Endothelial cell of umbilical vein (primary cell): ENCODE measurements around the gene GALNT2. TPM values are rescaled to one million over a fixed set of nuclear protein-coding genes. Genes with fewer than 3 reads are reported as not detected.

Experiments used
- BruUV-seq: library from RNA; stranded (reverse); fragments of 400-500 nt; replicated peaks from 2 replicates; lab custom pipeline; 2021; lab: Mats Ljungman, UMichigan
- CTCF ChIA-PET: fragments of 300-600, 350-600 bp; sonication (Branson Sonifier 250); formaldehyde crosslinking; loops from one replicate; lab custom pipeline; 2021; ENCODE audit warnings: antibody characterized with exemption, inconsistent platforms; lab: Charles Lee
- POLR2A ChIA-PET: fragments of 300-600, 350-600 bp; sonication (Branson Sonifier 250); formaldehyde crosslinking; loops from one replicate; lab custom pipeline; 2021; ENCODE audit warnings: antibody characterized with exemption, inconsistent platforms; lab: Charles Lee
- DNase-seq: peaks from one replicate; pipeline ENCODE4 v3.0.0-alpha.2; 2011; ENCODE audit warnings: low read depth, low spot score
- FAIRE-seq: peaks from 2 replicates; lab custom pipeline; 2011; peaks lifted over from hg19 to GRCh38; lab: Jason Lieb, UNC
- H2AFZ ChIP-seq: 2 replicates; pipeline ENCODE4 v1.6.0; 2012; ENCODE audit warnings: low read depth, low read length, control low read depth, inconsistent platforms
- H3K27ac ChIP-seq: 2 replicates; pipeline ENCODE4 v1.5.1; 2011; ENCODE audit warnings: low read depth, mild to moderate bottlenecking, control low read depth, low read length, moderate library complexity; ENCODE audit not compliant: insufficient read depth
- H3K27me3 ChIP-seq, 2 experiments: 2 replicates each; pipeline versions ENCODE4 v1.6.0 to v1.6.1; 2011; ENCODE audit warnings: low read length in 2 of 2, mixed read lengths in 1 of 2; ENCODE audit not compliant: control insufficient read depth in 2 of 2, insufficient read depth in 2 of 2
- H3K36me3 ChIP-seq, 2 experiments: 2 replicates in 1 of 2; 3 replicates in 1 of 2; pipeline ENCODE4 v1.5.1; 2011; ENCODE audit warnings: low read length in 2 of 2, mild to moderate bottlenecking in 1 of 2, moderate library complexity in 1 of 2; ENCODE audit not compliant: control insufficient read depth in 2 of 2, insufficient read depth in 2 of 2; ENCODE audit errors: extremely low read depth in 1 of 2
- H3K4me1 ChIP-seq: 3 replicates; pipeline ENCODE4 v1.5.1; 2011; ENCODE audit warnings: mild to moderate bottlenecking, low read length; ENCODE audit not compliant: control insufficient read depth, insufficient read depth; ENCODE audit errors: extremely low read depth
- H3K4me2 ChIP-seq: 2 replicates; pipeline ENCODE4 v1.6.1; 2011; ENCODE audit warnings: low read length, control low read depth, mixed read lengths; ENCODE audit not compliant: insufficient read depth
- H3K4me3 ChIP-seq, 3 experiments: fragments of 200-600 bp in 1 of 3; sonication (generic), shearing (Covaris generic) in 1 of 3; replicated peaks in 1 of 3; 2 replicates each; pipeline ENCODE4 v1.5.1; 2011 to 2016; ENCODE audit warnings: control low read depth in 3 of 3, low read length in 3 of 3, mild to moderate bottlenecking in 2 of 3, inconsistent platforms in 1 of 3, low read depth in 1 of 3, moderate library complexity in 1 of 3; ENCODE audit not compliant: insufficient read depth in 1 of 3
- H3K79me2 ChIP-seq: 2 replicates; pipeline ENCODE4 v1.6.0; 2012; ENCODE audit warnings: low read length, inconsistent platforms; ENCODE audit not compliant: control insufficient read depth, insufficient read depth
- H3K9ac ChIP-seq: replicated peaks from 2 replicates; pipeline ENCODE3; 2011; ENCODE audit warnings: low read length, control low read depth; ENCODE audit not compliant: insufficient read depth; ENCODE audit errors: extremely low read depth
- H3K9me1 ChIP-seq: replicated peaks from 3 replicates; pipeline ENCODE4 v1.6.0; 2011; ENCODE audit warnings: mild to moderate bottlenecking, low read length; ENCODE audit not compliant: control insufficient read depth, insufficient read depth; ENCODE audit errors: extremely low read depth
- H3K9me3 ChIP-seq: replicated peaks from 2 replicates; pipeline ENCODE4 v1.5.1; 2012; ENCODE audit warnings: low read length, inconsistent platforms; ENCODE audit not compliant: control insufficient read depth, insufficient read depth
- H4K20me1 ChIP-seq: replicated peaks from 2 replicates; pipeline ENCODE3; 2011; ENCODE audit warnings: mild to moderate bottlenecking, low read length; ENCODE audit not compliant: control insufficient read depth, insufficient read depth; ENCODE audit errors: extremely low read depth
- EZH2 ChIP-seq: IDR thresholded peaks from 2 replicates; pipeline ENCODE4 v1.6.1; 2012; ENCODE audit warnings: borderline replicate concordance, low read depth, mild to moderate bottlenecking, moderate library complexity, low read length, inconsistent platforms; ENCODE audit not compliant: severe bottlenecking
- FOS ChIP-seq: IDR thresholded peaks from 2 replicates; pipeline ENCODE4 v1.6.1; 2011; ENCODE audit warnings: mild to moderate bottlenecking, low read length, moderate library complexity, borderline replicate concordance; ENCODE audit not compliant: insufficient read depth
- GATA2 ChIP-seq: IDR thresholded peaks from 2 replicates; pipeline ENCODE4 v1.7.0; 2011; ENCODE audit warnings: low read depth, mild to moderate bottlenecking, moderate library complexity, mixed read lengths, low read length; ENCODE audit not compliant: insufficient read length, insufficient read depth
- JUN ChIP-seq: IDR thresholded peaks from 2 replicates; pipeline ENCODE4 v1.6.1; 2011; ENCODE audit warnings: borderline replicate concordance, low read depth; ENCODE audit not compliant: insufficient read length, insufficient read depth
- MAX ChIP-seq: IDR thresholded peaks from 2 replicates; pipeline ENCODE4 v1.6.1; 2011; ENCODE audit not compliant: insufficient read depth, insufficient read length
- MYC ChIP-seq: IDR thresholded peaks from one replicate; pipeline ENCODE4 v1.6.1; 2011; ENCODE audit warnings: mild to moderate bottlenecking, low read depth, low read length
- POLR2A ChIP-seq: IDR thresholded peaks from 2 replicates; pipeline ENCODE4 v1.6.1; 2012; ENCODE audit warnings: low read depth, mild to moderate bottlenecking, control low read depth, low read length
- POLR2AphosphoS5 ChIP-seq: IDR thresholded peaks from 2 replicates; pipeline ENCODE4 v1.6.1; 2012; ENCODE audit warnings: low read depth, mild to moderate bottlenecking, control low read depth, low read length, moderate library complexity; ENCODE audit not compliant: insufficient read depth
- dilution Hi-C: fragments of 300-500 bp; cut with MboI; formaldehyde crosslinking; loops from one replicate; pipeline ENCODE4 v1.15.0; 2019; ENCODE audit warnings: low sequenced_read_pairs; ENCODE audit not compliant: extremely low pct_ligation_motif_present
- intact Hi-C: fragments of 100-400 bp; cut with micrococcal nuclease; formaldehyde crosslinking; loops from one replicate; pipeline ENCODE4 v1.10.0; 2022
- polyA plus RNA-seq, 4 experiments: library from polyadenylated mRNA; depleted of rRNA in 3 of 4; stranded (reverse) in 3 of 4; unstranded in 1 of 4; fragments of >200 nt; gene quantifications; 2 replicates each; pipeline versions ENCODE4 v1.2.1 to v1.2.3, GENCODE V29; 2011 to 2012; ENCODE audit warnings: missing spikeins in 1 of 4
- total RNA-seq: library from RNA; stranded (reverse); gene quantifications from 2 replicates; pipeline ENCODE4 v1.2.3, GENCODE V29; 2021
- TF ChIP-seq, protein P1 (sequence below), 2 donors: IDR thresholded peaks; 1 replicate in 1 of 2; 2 replicates in 1 of 2; pipeline ENCODE4 v1.5.1; 2011; ENCODE audit warnings: low read length in 2 of 2, mild to moderate bottlenecking in 2 of 2, moderate library complexity in 2 of 2, control low read depth in 1 of 2, inconsistent platforms in 1 of 2, low read depth in 1 of 2; ENCODE audit not compliant: insufficient read depth in 1 of 2; ENCODE audit errors: extremely low read depth in 1 of 2

GALNT2 gene
- total and polyA plus RNA-seq, 2 donors (not counting 3 experiments of a cell fraction or from before 2014, with no cell fraction given) = 56.3 to 77.5 TPM

- no TSS peak for BruUV-seq
- Histone ChIP-seq H3K9me1 (no peaks in the 10 kb centered on the region), H3K27ac (no peak overlapping the region), H3K36me3 (peaks cover 0 to 13% of the 10 kb centered on the region in 2 experiments), H3K4me1 (no peaks in the 10 kb centered on the region), H2AFZ (no peak overlapping the region), H3K4me3 (no peak overlapping the region), H4K20me1 (no peaks in the 10 kb centered on the region), H3K27me3 (no peaks in the 10 kb centered on the region), H3K4me2 (no peak overlapping the region), H3K9me3 (no peaks in the 10 kb centered on the region), H3K9ac (no peak overlapping the region), H3K79me2 (no peaks in the 10 kb centered on the region)
- no peak for DNase-seq
- no peak for FAIRE-seq
- ChIA-PET CTCF (interaction anchor here (1.3 kb wide), 1 partner anchor 9 kb away, joined by 3 read pairs; no protein-coding TSS in a partner anchor), POLR2A (no interaction called here)
- TF ChIP-seq, protein P1, sequence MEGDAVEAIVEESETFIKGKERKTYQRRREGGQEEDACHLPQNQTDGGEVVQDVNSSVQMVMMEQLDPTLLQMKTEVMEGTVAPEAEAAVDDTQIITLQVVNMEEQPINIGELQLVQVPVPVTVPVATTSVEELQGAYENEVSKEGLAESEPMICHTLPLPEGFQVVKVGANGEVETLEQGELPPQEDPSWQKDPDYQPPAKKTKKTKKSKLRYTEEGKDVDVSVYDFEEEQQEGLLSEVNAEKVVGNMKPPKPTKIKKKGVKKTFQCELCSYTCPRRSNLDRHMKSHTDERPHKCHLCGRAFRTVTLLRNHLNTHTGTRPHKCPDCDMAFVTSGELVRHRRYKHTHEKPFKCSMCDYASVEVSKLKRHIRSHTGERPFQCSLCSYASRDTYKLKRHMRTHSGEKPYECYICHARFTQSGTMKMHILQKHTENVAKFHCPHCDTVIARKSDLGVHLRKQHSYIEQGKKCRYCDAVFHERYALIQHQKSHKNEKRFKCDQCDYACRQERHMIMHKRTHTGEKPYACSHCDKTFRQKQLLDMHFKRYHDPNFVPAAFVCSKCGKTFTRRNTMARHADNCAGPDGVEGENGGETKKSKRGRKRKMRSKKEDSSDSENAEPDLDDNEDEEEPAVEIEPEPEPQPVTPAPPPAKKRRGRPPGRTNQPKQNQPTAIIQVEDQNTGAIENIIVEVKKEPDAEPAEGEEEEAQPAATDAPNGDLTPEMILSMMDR (IDR thresholded peaks at IDR 0.05; ENCODE audit: extremely low read depth in 1 of 2, insufficient read depth in 1 of 2, low read depth in 1 of 2, low read length in 2 of 2) = no peak
- TF ChIP-seq POLR2A (no peak), JUN (no peak), MYC (no peak), MAX (no peak), GATA2 (no peak), FOS (no peak), EZH2 (no peak), POLR2AphosphoS5 (no peak)
- intact Hi-C loops (no loop called here), dilution Hi-C loops (no loop called here)
Observed at GRCh38 chr1:230251644-230252191, 184.7 kb downstream of the GALNT2 start.
